Measurements from ENCODE around the gene ALMS1.
"Not testable (repeated sequence)": the region's sequence is repeated elsewhere in the genome, so short reads cannot be mapped to it uniquely, and the experiment has no call there.

The ALMS1 gene

GRCh38 chr2:73588177-73588576 lies 202.5 kb downstream of the ALMS1 start:
- TF ChIP-seq CTCF (IDR thresholded peaks at IDR 0.05; ENCODE audit: borderline replicate concordance, insufficient read depth, low read depth, low read length) = no peak
- H3K4me3 ChIP-seq (ENCODE audit: low read depth, low read length) = no peak overlapping the region

GRCh38 chr2:73593680-73594079 lies 208.0 kb downstream of the ALMS1 start:
- no peak for TF ChIP-seq CTCF (IDR thresholded peaks at IDR 0.05; ENCODE audit: borderline replicate concordance, insufficient read depth, low read depth, low read length)

GRCh38 chr2:73594251-73594650 lies 208.6 kb downstream of the ALMS1 start:
- no peak for TF ChIP-seq CTCF (IDR thresholded peaks at IDR 0.05; ENCODE audit: borderline replicate concordance, insufficient read depth, low read depth, low read length)
- no peak overlapping the region for H3K4me3 ChIP-seq (ENCODE audit: low read depth, low read length)

More at GRCh38 chr2:73593680-73594079, 208.0 kb downstream of the ALMS1 start:
- H3K4me3 ChIP-seq (ENCODE audit: low read depth, low read length) = no peak overlapping the region

- no peak overlapping the region for H3K4me3 ChIP-seq (ENCODE audit: low read depth, low read length)
- no peak for TF ChIP-seq CTCF (IDR thresholded peaks at IDR 0.05; ENCODE audit: borderline replicate concordance, insufficient read depth, low read depth, low read length)
Observed at GRCh38 chr2:73601780-73602179, 216.1 kb downstream of the ALMS1 start.

GRCh38 chr2:73603099-73603588 lies 217.5 kb downstream of the ALMS1 start:
- not testable (repeated sequence) for H3K4me3 ChIP-seq (ENCODE audit: low read depth, low read length)

- not testable (repeated sequence) for H3K4me3 ChIP-seq (ENCODE audit: low read depth, low read length)
Observed at GRCh38 chr2:73604589-73604988, 219.0 kb downstream of the ALMS1 start.

GRCh38 chr2:73610111-73610510 lies 224.5 kb downstream of the ALMS1 start:
- TF ChIP-seq CTCF (IDR thresholded peaks at IDR 0.05; ENCODE audit: borderline replicate concordance, insufficient read depth, low read depth, low read length) = no peak
- no peak overlapping the region for H3K4me3 ChIP-seq (ENCODE audit: low read depth, low read length)

- no peak overlapping the region for H3K4me3 ChIP-seq (ENCODE audit: low read depth, low read length)
- no peak for TF ChIP-seq CTCF (IDR thresholded peaks at IDR 0.05; ENCODE audit: borderline replicate concordance, insufficient read depth, low read depth, low read length)
Observed at GRCh38 chr2:73611193-73611592, 225.6 kb downstream of the ALMS1 start.

Measured in GM12875 (cell line).